Endothelial cell of umbilical vein (primary cell): ENCODE measurements around the gene MREG. TPM values are rescaled to one million over a fixed set of nuclear protein-coding genes. Genes with fewer than 3 reads are reported as not detected.
A peak's percentile ranks its signal among the peaks of the same experiment; 100 is the strongest.
"Not testable (repeated sequence)": the region's sequence is repeated elsewhere in the genome, so short reads cannot be mapped to it uniquely, and the experiment has no call there.

Experiments used
- BruUV-seq: library from RNA; stranded (reverse); fragments of 400-500 nt; replicated peaks from 2 replicates; lab custom pipeline; 2021; lab: Mats Ljungman, UMichigan
- CTCF ChIA-PET: fragments of 300-600, 350-600 bp; sonication (Branson Sonifier 250); formaldehyde crosslinking; loops from one replicate; lab custom pipeline; 2021; ENCODE audit warnings: antibody characterized with exemption, inconsistent platforms; lab: Charles Lee
- POLR2A ChIA-PET: fragments of 300-600, 350-600 bp; sonication (Branson Sonifier 250); formaldehyde crosslinking; loops from one replicate; lab custom pipeline; 2021; ENCODE audit warnings: antibody characterized with exemption, inconsistent platforms; lab: Charles Lee
- DNase-seq: peaks from one replicate; pipeline ENCODE4 v3.0.0-alpha.2; 2011; ENCODE audit warnings: low read depth, low spot score
- FAIRE-seq: peaks from 2 replicates; lab custom pipeline; 2011; peaks lifted over from hg19 to GRCh38; lab: Jason Lieb, UNC
- H2AFZ ChIP-seq: 2 replicates; pipeline ENCODE4 v1.6.0; 2012; ENCODE audit warnings: low read depth, low read length, control low read depth, inconsistent platforms
- H3K27ac ChIP-seq: 2 replicates; pipeline ENCODE4 v1.5.1; 2011; ENCODE audit warnings: low read depth, mild to moderate bottlenecking, control low read depth, low read length, moderate library complexity; ENCODE audit not compliant: insufficient read depth
- H3K27me3 ChIP-seq, 2 experiments: 2 replicates each; pipeline versions ENCODE4 v1.6.0 to v1.6.1; 2011; ENCODE audit warnings: low read length in 2 of 2, mixed read lengths in 1 of 2; ENCODE audit not compliant: control insufficient read depth in 2 of 2, insufficient read depth in 2 of 2
- H3K36me3 ChIP-seq, 2 experiments: 2 replicates in 1 of 2; 3 replicates in 1 of 2; pipeline ENCODE4 v1.5.1; 2011; ENCODE audit warnings: low read length in 2 of 2, mild to moderate bottlenecking in 1 of 2, moderate library complexity in 1 of 2; ENCODE audit not compliant: control insufficient read depth in 2 of 2, insufficient read depth in 2 of 2; ENCODE audit errors: extremely low read depth in 1 of 2
- H3K4me1 ChIP-seq: 3 replicates; pipeline ENCODE4 v1.5.1; 2011; ENCODE audit warnings: mild to moderate bottlenecking, low read length; ENCODE audit not compliant: control insufficient read depth, insufficient read depth; ENCODE audit errors: extremely low read depth
- H3K4me2 ChIP-seq: 2 replicates; pipeline ENCODE4 v1.6.1; 2011; ENCODE audit warnings: low read length, control low read depth, mixed read lengths; ENCODE audit not compliant: insufficient read depth
- H3K4me3 ChIP-seq, 3 experiments: fragments of 200-600 bp in 1 of 3; sonication (generic), shearing (Covaris generic) in 1 of 3; replicated peaks in 1 of 3; 2 replicates each; pipeline ENCODE4 v1.5.1; 2011 to 2016; ENCODE audit warnings: control low read depth in 3 of 3, low read length in 3 of 3, mild to moderate bottlenecking in 2 of 3, inconsistent platforms in 1 of 3, low read depth in 1 of 3, moderate library complexity in 1 of 3; ENCODE audit not compliant: insufficient read depth in 1 of 3
- H3K79me2 ChIP-seq: 2 replicates; pipeline ENCODE4 v1.6.0; 2012; ENCODE audit warnings: low read length, inconsistent platforms; ENCODE audit not compliant: control insufficient read depth, insufficient read depth
- H3K9ac ChIP-seq: replicated peaks from 2 replicates; pipeline ENCODE3; 2011; ENCODE audit warnings: low read length, control low read depth; ENCODE audit not compliant: insufficient read depth; ENCODE audit errors: extremely low read depth
- H3K9me1 ChIP-seq: replicated peaks from 3 replicates; pipeline ENCODE4 v1.6.0; 2011; ENCODE audit warnings: mild to moderate bottlenecking, low read length; ENCODE audit not compliant: control insufficient read depth, insufficient read depth; ENCODE audit errors: extremely low read depth
- H3K9me3 ChIP-seq: replicated peaks from 2 replicates; pipeline ENCODE4 v1.5.1; 2012; ENCODE audit warnings: low read length, inconsistent platforms; ENCODE audit not compliant: control insufficient read depth, insufficient read depth
- H4K20me1 ChIP-seq: replicated peaks from 2 replicates; pipeline ENCODE3; 2011; ENCODE audit warnings: mild to moderate bottlenecking, low read length; ENCODE audit not compliant: control insufficient read depth, insufficient read depth; ENCODE audit errors: extremely low read depth
- EZH2 ChIP-seq: IDR thresholded peaks from 2 replicates; pipeline ENCODE4 v1.6.1; 2012; ENCODE audit warnings: borderline replicate concordance, low read depth, mild to moderate bottlenecking, moderate library complexity, low read length, inconsistent platforms; ENCODE audit not compliant: severe bottlenecking
- FOS ChIP-seq: IDR thresholded peaks from 2 replicates; pipeline ENCODE4 v1.6.1; 2011; ENCODE audit warnings: mild to moderate bottlenecking, low read length, moderate library complexity, borderline replicate concordance; ENCODE audit not compliant: insufficient read depth
- GATA2 ChIP-seq: IDR thresholded peaks from 2 replicates; pipeline ENCODE4 v1.7.0; 2011; ENCODE audit warnings: low read depth, mild to moderate bottlenecking, moderate library complexity, mixed read lengths, low read length; ENCODE audit not compliant: insufficient read length, insufficient read depth
- JUN ChIP-seq: IDR thresholded peaks from 2 replicates; pipeline ENCODE4 v1.6.1; 2011; ENCODE audit warnings: borderline replicate concordance, low read depth; ENCODE audit not compliant: insufficient read length, insufficient read depth
- MYC ChIP-seq: IDR thresholded peaks from one replicate; pipeline ENCODE4 v1.6.1; 2011; ENCODE audit warnings: mild to moderate bottlenecking, low read depth, low read length
- POLR2A ChIP-seq: IDR thresholded peaks from 2 replicates; pipeline ENCODE4 v1.6.1; 2012; ENCODE audit warnings: low read depth, mild to moderate bottlenecking, control low read depth, low read length
- POLR2AphosphoS5 ChIP-seq: IDR thresholded peaks from 2 replicates; pipeline ENCODE4 v1.6.1; 2012; ENCODE audit warnings: low read depth, mild to moderate bottlenecking, control low read depth, low read length, moderate library complexity; ENCODE audit not compliant: insufficient read depth
- dilution Hi-C: fragments of 300-500 bp; cut with MboI; formaldehyde crosslinking; loops from one replicate; pipeline ENCODE4 v1.15.0; 2019; ENCODE audit warnings: low sequenced_read_pairs; ENCODE audit not compliant: extremely low pct_ligation_motif_present
- intact Hi-C: fragments of 100-400 bp; cut with micrococcal nuclease; formaldehyde crosslinking; loops from one replicate; pipeline ENCODE4 v1.10.0; 2022
- polyA plus RNA-seq, 4 experiments: library from polyadenylated mRNA; depleted of rRNA in 3 of 4; stranded (reverse) in 3 of 4; unstranded in 1 of 4; fragments of >200 nt; gene quantifications; 2 replicates each; pipeline versions ENCODE4 v1.2.1 to v1.2.3, GENCODE V29; 2011 to 2012; ENCODE audit warnings: missing spikeins in 1 of 4
- total RNA-seq: library from RNA; stranded (reverse); gene quantifications from 2 replicates; pipeline ENCODE4 v1.2.3, GENCODE V29; 2021
- TF ChIP-seq, protein P1 (sequence below): IDR thresholded peaks from 2 replicates; pipeline ENCODE4 v1.6.1; 2011; ENCODE audit not compliant: insufficient read depth, insufficient read length
- TF ChIP-seq, protein P2 (sequence below), 2 donors: IDR thresholded peaks; 1 replicate in 1 of 2; 2 replicates in 1 of 2; pipeline ENCODE4 v1.5.1; 2011; ENCODE audit warnings: low read length in 2 of 2, mild to moderate bottlenecking in 2 of 2, moderate library complexity in 2 of 2, control low read depth in 1 of 2, inconsistent platforms in 1 of 2, low read depth in 1 of 2; ENCODE audit not compliant: insufficient read depth in 1 of 2; ENCODE audit errors: extremely low read depth in 1 of 2

MREG gene
- total and polyA plus RNA-seq, 2 donors (not counting 3 experiments of a cell fraction or from before 2014, with no cell fraction given): 0.41 to 3.9 TPM

DNA sequence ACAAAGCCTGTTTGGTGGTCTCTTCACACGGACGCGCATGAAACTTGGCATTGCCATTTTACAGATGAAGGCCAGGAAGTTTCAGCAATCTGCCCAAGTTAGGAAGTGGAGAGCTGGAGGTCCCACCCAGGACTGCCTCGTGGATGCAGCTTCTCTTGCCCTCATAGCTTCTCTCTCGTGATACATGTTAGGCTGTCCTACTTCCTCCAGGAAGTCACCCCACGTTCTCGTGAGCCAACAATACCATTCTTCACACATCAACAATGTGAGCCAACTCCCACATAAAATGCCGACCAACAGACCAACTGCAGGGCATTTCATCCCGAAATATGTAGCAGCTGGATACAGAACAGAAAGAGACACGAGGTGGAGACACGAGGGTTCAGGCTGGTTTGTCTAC, 85.3 kb downstream of the MREG start:
- Histone ChIP-seq H4K20me1 (no peaks in the 10 kb centered on the region), H3K9me1 (no peaks in the 10 kb centered on the region), H3K27ac (no peak overlapping the region), H3K9ac (no peak overlapping the region), H3K27me3 (no peaks in the 10 kb centered on the region), H3K4me1 (no peaks in the 10 kb centered on the region), H3K9me3 (no peaks in the 10 kb centered on the region), H3K36me3 (no peaks in the 10 kb centered on the region), H3K4me2 (no peak overlapping the region), H3K79me2 (no peaks in the 10 kb centered on the region), H2AFZ (peak overlapping the region; percentile 30), H3K4me3 (no peak overlapping the region)
- FAIRE-seq (no peak), DNase-seq (no peak)
- ChIA-PET POLR2A (no interaction called here), CTCF (interaction anchor here (1.5 kb wide), 1 partner anchor 474 kb away, joined by 3 read pairs; no protein-coding TSS in a partner anchor)
- dilution Hi-C loops: no loop called here
- TF ChIP-seq POLR2AphosphoS5: no peak
- TF ChIP-seq MYC: no peak
- no peak for TF ChIP-seq FOS
- TF ChIP-seq, protein P1, sequence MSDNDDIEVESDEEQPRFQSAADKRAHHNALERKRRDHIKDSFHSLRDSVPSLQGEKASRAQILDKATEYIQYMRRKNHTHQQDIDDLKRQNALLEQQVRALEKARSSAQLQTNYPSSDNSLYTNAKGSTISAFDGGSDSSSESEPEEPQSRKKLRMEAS: no peak
- TF ChIP-seq JUN: no peak
- TF ChIP-seq EZH2: no peak
- TF ChIP-seq POLR2A: no peak
- no peak for TF ChIP-seq GATA2
- TF ChIP-seq, protein P2, sequence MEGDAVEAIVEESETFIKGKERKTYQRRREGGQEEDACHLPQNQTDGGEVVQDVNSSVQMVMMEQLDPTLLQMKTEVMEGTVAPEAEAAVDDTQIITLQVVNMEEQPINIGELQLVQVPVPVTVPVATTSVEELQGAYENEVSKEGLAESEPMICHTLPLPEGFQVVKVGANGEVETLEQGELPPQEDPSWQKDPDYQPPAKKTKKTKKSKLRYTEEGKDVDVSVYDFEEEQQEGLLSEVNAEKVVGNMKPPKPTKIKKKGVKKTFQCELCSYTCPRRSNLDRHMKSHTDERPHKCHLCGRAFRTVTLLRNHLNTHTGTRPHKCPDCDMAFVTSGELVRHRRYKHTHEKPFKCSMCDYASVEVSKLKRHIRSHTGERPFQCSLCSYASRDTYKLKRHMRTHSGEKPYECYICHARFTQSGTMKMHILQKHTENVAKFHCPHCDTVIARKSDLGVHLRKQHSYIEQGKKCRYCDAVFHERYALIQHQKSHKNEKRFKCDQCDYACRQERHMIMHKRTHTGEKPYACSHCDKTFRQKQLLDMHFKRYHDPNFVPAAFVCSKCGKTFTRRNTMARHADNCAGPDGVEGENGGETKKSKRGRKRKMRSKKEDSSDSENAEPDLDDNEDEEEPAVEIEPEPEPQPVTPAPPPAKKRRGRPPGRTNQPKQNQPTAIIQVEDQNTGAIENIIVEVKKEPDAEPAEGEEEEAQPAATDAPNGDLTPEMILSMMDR (IDR thresholded peaks at IDR 0.05; ENCODE audit: extremely low read depth in 1 of 2, insufficient read depth in 1 of 2, low read depth in 1 of 2, low read length in 2 of 2): no peak
- no TSS peak for BruUV-seq
- intact Hi-C loops: no loop called here

DNA sequence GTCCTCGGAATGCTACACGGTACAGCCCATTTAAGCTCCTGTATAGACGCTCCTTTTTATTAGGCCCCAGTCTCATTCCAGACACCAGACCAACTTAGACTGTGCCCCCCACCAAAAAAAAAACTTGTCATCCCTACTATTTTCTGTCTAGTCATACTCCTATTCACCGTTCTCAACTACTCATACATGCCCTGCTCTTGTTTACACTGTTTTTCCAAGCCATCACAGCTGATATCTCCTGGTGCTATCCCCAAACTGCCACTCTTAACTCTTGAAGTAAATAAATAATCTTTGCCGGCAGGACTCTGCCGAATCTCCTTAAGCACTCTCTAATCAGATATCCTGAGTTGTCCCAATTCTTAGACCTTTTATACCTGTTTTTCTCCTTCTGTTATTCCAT, 86.4 kb downstream of the MREG start:
- H3K9ac ChIP-seq, H2AFZ ChIP-seq, CTCF ChIA-PET, H3K4me1 ChIP-seq, FAIRE-seq, H3K27ac ChIP-seq, BruUV-seq, H3K27me3 ChIP-seq, DNase-seq, H3K9me1 ChIP-seq, H4K20me1 ChIP-seq, intact Hi-C loops, H3K4me2 ChIP-seq, POLR2A ChIA-PET, H3K9me3 ChIP-seq, H3K4me3 ChIP-seq, dilution Hi-C loops, H3K36me3 ChIP-seq, H3K79me2 ChIP-seq: not testable (repeated sequence)
